ENCODE results near the gene NISCH.

DNA sequence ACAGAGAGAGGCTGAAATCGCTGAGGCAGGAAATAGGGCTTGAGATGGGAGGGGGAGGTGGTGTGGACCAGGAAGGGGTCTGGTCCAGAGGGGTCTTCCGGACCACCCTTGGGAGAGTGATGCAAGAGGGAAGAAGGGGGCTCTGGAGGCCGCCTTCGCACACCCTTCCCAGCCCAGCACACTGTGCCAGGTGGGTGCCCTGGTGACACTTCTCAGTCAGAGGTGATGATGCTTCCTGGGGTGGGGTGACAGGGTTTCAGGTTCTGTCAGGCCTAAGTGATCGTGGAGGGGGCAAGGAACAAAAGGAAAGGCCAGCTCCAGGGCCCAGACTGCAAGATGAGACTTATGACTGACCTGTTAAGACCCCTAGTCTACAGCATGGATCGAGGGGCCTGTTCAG is 23.2 kb upstream of the NISCH start:
- TF ChIP-seq, protein P1, sequence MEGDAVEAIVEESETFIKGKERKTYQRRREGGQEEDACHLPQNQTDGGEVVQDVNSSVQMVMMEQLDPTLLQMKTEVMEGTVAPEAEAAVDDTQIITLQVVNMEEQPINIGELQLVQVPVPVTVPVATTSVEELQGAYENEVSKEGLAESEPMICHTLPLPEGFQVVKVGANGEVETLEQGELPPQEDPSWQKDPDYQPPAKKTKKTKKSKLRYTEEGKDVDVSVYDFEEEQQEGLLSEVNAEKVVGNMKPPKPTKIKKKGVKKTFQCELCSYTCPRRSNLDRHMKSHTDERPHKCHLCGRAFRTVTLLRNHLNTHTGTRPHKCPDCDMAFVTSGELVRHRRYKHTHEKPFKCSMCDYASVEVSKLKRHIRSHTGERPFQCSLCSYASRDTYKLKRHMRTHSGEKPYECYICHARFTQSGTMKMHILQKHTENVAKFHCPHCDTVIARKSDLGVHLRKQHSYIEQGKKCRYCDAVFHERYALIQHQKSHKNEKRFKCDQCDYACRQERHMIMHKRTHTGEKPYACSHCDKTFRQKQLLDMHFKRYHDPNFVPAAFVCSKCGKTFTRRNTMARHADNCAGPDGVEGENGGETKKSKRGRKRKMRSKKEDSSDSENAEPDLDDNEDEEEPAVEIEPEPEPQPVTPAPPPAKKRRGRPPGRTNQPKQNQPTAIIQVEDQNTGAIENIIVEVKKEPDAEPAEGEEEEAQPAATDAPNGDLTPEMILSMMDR (IDR thresholded peaks at IDR 0.05; ENCODE audit: insufficient read depth, low read length) = no peak
- no peak for TF ChIP-seq POLR2AphosphoS5 (IDR thresholded peaks at IDR 0.05; ENCODE audit: low read depth)
- TF ChIP-seq, protein P2, sequence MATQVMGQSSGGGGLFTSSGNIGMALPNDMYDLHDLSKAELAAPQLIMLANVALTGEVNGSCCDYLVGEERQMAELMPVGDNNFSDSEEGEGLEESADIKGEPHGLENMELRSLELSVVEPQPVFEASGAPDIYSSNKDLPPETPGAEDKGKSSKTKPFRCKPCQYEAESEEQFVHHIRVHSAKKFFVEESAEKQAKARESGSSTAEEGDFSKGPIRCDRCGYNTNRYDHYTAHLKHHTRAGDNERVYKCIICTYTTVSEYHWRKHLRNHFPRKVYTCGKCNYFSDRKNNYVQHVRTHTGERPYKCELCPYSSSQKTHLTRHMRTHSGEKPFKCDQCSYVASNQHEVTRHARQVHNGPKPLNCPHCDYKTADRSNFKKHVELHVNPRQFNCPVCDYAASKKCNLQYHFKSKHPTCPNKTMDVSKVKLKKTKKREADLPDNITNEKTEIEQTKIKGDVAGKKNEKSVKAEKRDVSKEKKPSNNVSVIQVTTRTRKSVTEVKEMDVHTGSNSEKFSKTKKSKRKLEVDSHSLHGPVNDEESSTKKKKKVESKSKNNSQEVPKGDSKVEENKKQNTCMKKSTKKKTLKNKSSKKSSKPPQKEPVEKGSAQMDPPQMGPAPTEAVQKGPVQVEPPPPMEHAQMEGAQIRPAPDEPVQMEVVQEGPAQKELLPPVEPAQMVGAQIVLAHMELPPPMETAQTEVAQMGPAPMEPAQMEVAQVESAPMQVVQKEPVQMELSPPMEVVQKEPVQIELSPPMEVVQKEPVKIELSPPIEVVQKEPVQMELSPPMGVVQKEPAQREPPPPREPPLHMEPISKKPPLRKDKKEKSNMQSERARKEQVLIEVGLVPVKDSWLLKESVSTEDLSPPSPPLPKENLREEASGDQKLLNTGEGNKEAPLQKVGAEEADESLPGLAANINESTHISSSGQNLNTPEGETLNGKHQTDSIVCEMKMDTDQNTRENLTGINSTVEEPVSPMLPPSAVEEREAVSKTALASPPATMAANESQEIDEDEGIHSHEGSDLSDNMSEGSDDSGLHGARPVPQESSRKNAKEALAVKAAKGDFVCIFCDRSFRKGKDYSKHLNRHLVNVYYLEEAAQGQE (IDR thresholded peaks at IDR 0.05; ENCODE audit: insufficient replicate concordance, low read depth) = no peak

Data from HL-60 (cell line).